Stimulated activated CD8-positive, alpha-beta memory T cell treated with anti-CD3 and anti-CD28 coated beads, Interleukin-15, amount 100 ng/mL, for 24 hours (primary cell): ENCODE measurements around the gene HMG20A.

ENCODE experiments used
- DNase-seq: peaks from one replicate; pipeline ENCODE4 v3.0.0-alpha.2; 2020; ENCODE audit warnings: low read depth

HMG20A gene

GRCh38 chr15:77430652-77431051 lies 10.0 kb downstream of the HMG20A start:
- no peak for DNase-seq

DNA sequence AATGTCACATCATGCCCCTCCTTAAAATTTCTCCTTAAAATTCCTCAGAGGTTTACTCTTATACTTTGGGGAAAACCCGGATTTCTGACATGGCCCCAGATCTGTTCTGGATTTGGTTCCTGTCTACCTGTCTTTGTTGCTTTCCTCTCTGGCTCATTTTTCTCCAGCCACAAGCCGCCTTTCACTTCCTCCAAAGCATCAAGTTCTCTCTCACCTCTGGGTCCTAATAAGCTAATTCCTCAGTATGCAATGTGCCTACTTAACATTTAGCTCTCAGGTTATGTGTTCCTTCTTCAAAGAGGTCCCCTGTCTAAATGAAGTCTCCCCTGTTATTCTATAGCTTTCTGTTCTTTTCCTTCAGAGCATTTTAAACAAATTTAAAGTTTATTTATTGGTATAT lies 16.1 kb downstream of the HMG20A start:
- no peak for DNase-seq

DNA sequence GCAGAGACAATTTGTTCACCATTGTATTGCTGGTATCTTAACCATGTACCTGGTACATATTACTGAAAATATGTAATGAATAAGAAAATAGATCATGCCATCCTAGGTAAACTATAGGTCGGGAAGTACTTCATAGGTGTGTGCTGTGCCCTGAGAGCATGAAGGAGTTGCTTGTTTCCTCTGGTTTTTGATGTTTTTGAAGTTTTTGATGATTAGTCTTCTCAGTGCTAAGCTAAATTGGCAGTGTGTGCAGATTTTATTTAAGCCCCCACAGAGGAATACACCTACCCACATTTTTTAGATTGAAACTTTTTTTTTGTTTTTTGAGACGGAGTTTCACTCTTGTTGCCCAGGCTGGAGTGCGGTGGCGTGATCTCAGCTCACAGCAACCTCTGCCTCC lies 16.6 kb downstream of the HMG20A start:
- DNase-seq, result no peak

- no peak for DNase-seq
Observed at GRCh38 chr15:77440378-77440999, 19.8 kb downstream of the HMG20A start.

DNA sequence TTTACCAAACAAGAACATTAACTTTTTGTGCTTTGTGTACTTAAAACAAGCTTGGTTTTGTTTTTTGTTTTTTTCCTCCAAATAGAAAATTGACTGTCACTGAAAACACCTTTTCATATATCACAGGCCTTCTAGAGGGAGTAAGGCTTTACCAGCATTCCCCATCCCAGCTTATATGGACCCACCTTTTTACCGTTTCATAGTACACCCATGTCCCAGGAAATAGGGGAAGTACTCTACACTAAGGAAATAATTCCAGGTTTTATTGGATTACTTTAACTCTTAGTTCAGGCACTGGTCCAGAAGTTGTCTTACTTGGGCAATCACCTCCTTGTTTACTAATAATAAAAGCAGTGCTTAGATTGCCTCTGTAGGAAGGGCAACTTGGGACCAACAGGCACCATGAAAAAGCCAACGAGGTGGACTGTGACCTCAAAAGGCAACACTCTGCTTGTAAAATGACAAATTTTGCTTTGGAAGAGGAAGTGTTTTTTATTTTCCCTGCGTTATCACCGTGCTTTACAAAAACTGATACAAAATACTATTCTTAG lies 26.2 kb downstream of the HMG20A start:
- no peak for DNase-seq

DNA sequence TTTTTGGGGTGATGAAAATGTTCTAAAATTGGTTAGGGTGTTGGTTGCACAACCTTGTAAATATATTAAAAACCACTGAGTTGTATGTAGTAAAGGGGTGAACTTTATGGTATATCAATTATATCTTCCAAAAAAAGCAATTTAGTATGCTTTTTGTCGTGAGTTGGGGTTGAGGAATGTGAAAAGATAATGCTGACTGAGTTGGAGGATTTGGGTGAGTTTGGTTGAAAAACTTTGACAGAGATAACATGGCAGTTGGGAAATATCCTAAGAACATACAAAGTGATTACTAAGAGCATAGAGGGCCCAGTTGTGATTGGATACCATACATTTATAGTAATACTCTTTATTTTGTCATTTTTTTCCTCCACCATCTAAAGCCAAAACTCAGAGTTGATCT lies 33.6 kb downstream of the HMG20A start:
- DNase-seq, result no peak

- no peak for DNase-seq
Observed at GRCh38 chr15:77454951-77455350, 34.3 kb downstream of the HMG20A start.

- no peak for DNase-seq
Observed at GRCh38 chr15:77455696-77456321, 35.1 kb downstream of the HMG20A start.

- DNase-seq, result no peak
Observed at GRCh38 chr15:77456746-77457145, 36.1 kb downstream of the HMG20A start.

GRCh38 chr15:77457191-77457904 lies 36.7 kb downstream of the HMG20A start:
- DNase-seq, result no peak

DNA sequence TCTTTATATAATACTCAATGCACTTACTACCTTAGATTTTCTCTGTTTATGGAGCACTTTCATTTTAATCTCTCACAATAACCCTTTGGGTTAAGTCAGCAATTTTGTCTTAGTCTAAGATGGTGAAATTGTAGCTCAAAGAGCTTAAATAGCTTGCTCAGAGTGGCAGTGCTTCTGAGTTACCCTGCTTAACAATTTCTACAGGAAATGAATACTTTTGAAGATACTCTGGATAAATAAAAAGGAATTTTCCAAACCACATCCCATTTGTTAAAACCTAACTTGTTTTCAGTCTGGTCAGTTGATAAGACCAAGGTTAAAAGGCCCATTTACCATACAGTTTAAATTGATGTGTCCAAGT lies 37.2 kb downstream of the HMG20A start:
- DNase-seq, result no peak

DNA sequence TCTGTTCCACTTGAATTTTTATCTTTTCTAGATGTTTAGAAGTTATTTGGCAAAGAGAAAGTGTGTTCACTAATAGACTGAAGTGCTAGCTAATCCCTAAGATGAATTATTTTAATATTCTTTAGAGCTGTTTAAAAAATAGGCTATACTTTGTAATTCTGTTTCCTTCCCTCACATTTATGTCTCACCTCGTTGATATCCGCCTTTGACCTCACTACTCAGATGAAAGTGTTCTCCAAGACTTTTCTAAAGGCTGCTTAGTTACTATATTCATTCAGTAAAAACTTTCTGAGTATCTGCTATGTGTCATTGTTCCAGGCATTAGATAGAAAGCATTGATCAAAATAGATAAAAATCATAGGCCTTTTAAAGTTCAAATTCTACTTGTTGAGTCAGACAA lies 38.3 kb downstream of the HMG20A start:
- no peak for DNase-seq

- no peak for DNase-seq
Observed at GRCh38 chr15:77461486-77461885, 40.8 kb downstream of the HMG20A start.

- DNase-seq, result no peak
Observed at GRCh38 chr15:77464129-77464865, 43.6 kb downstream of the HMG20A start.

GRCh38 chr15:77466521-77466920 lies 45.8 kb downstream of the HMG20A start:
- no peak for DNase-seq

DNA sequence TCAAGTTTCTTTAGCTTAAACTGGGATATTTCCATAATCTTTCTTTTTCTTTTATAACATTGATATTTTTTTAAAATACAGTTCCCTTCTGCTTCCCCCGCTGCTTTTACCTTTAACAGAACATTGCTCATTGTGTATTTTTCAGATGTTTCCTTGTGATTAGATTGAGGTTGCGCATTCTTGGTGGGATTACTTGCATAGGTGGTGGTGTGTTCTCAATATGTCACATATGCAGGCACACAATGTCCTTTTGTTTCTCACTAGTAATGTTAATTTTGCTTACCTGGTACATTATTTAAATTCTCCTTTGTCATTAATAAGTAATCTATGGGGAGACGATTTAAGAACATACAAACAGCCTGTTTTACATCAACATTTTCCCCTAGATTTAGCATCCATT lies 48.2 kb downstream of the HMG20A start:
- no peak for DNase-seq

GRCh38 chr15:77470235-77470634 lies 49.5 kb downstream of the HMG20A start:
- DNase-seq, result no peak

- no peak for DNase-seq
Observed at GRCh38 chr15:77473328-77473727, 52.6 kb downstream of the HMG20A start.

GRCh38 chr15:77474310-77474988 lies 53.8 kb downstream of the HMG20A start:
- DNase-seq, result no peak

- DNase-seq, result no peak
Observed at GRCh38 chr15:77475001-77475400, 54.3 kb downstream of the HMG20A start.

- no peak for DNase-seq
Observed at GRCh38 chr15:77475898-77476297, 55.2 kb downstream of the HMG20A start.

- no peak for DNase-seq
Observed at GRCh38 chr15:77476995-77477394, 56.3 kb downstream of the HMG20A start.
